Measurements from ENCODE around the gene NHEJ1.

- TF ChIP-seq, protein P1, sequence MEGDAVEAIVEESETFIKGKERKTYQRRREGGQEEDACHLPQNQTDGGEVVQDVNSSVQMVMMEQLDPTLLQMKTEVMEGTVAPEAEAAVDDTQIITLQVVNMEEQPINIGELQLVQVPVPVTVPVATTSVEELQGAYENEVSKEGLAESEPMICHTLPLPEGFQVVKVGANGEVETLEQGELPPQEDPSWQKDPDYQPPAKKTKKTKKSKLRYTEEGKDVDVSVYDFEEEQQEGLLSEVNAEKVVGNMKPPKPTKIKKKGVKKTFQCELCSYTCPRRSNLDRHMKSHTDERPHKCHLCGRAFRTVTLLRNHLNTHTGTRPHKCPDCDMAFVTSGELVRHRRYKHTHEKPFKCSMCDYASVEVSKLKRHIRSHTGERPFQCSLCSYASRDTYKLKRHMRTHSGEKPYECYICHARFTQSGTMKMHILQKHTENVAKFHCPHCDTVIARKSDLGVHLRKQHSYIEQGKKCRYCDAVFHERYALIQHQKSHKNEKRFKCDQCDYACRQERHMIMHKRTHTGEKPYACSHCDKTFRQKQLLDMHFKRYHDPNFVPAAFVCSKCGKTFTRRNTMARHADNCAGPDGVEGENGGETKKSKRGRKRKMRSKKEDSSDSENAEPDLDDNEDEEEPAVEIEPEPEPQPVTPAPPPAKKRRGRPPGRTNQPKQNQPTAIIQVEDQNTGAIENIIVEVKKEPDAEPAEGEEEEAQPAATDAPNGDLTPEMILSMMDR (IDR thresholded peaks at IDR 0.05), result no peak
- no peak for TF ChIP-seq POLR2A (IDR thresholded peaks at IDR 0.05)
Measured at GRCh38 chr2:219158586-219158985, 2.0 kb downstream of the NHEJ1 start.
